OCI-LY3 (cell line): ENCODE measurements around the gene RASGRP3.

Experiments
- H2AFZ ChIP-seq: fragments of 200-600, 300-600 bp; shearing (Covaris generic); 2 replicates; pipeline ENCODE4 v1.6.0; 2014; ENCODE audit warnings: antibody characterized with exemption, low read depth, low read length
- H3K27ac ChIP-seq: fragments of 200-600, 300-600 bp; sonication (generic); 2 replicates; pipeline ENCODE4 v1.5.1; 2014; ENCODE audit warnings: mild to moderate bottlenecking, low read length, moderate library complexity, mixed read lengths
- H3K27me3 ChIP-seq: fragments of 200-600, 300-600 bp; sonication (generic); 2 replicates; pipeline ENCODE4 v1.6.1; 2014; ENCODE audit warnings: low read depth, low read length, mixed read lengths
- H3K36me3 ChIP-seq: fragments of 200-600, 300-600 bp; sonication (generic); replicated peaks from 2 replicates; pipeline ENCODE3; 2014; ENCODE audit warnings: low read depth, low read length, mixed read lengths
- H3K4me1 ChIP-seq: fragments of 300-600, 200-600 bp; sonication (generic); 2 replicates; pipeline ENCODE4 v1.6.1; 2014; ENCODE audit warnings: low read length, mixed read lengths
- H3K4me2 ChIP-seq: fragments of 200-600, 300-600 bp; sonication (generic); 2 replicates; pipeline ENCODE4 v1.6.1; 2014; ENCODE audit warnings: low read length, mixed read lengths
- H3K4me3 ChIP-seq: fragments of 300-600, 200-600 bp; sonication (generic); 2 replicates; pipeline ENCODE4 v1.5.1; 2014; ENCODE audit warnings: antibody characterized with exemption, mild to moderate bottlenecking, low read length, moderate library complexity
- H3K79me2 ChIP-seq: fragments of 300-600, 200-600 bp; shearing (Covaris generic); 2 replicates; pipeline ENCODE4 v1.6.1; 2014; ENCODE audit warnings: mild to moderate bottlenecking, low read length, mixed read lengths
- H3K9ac ChIP-seq: fragments of 300-600, 200-600 bp; shearing (Covaris generic); 2 replicates; pipeline ENCODE4 v1.6.0; 2014; ENCODE audit warnings: mild to moderate bottlenecking, low read length, moderate library complexity
- H3K9me3 ChIP-seq: fragments of 200-600, 300-600 bp; shearing (Covaris generic); 2 replicates; pipeline ENCODE4 v1.6.1; 2014; ENCODE audit warnings: low read length, mixed read lengths; ENCODE audit not compliant: insufficient read depth
- H4K20me1 ChIP-seq: fragments of 200-600, 300-600 bp; sonication (generic); 2 replicates; pipeline ENCODE4 v1.6.1; 2016; ENCODE audit warnings: low read length, mixed read lengths; ENCODE audit not compliant: insufficient read depth
- CTCF ChIP-seq: fragments of 200-600, 300-600 bp; sonication (generic); IDR thresholded peaks from 2 replicates; pipeline ENCODE4 v1.5.1; 2014; ENCODE audit warnings: antibody characterized with exemption, low read length, low read depth
- EZH2phosphoT487 ChIP-seq: fragments of 200-600 bp; shearing (Covaris generic); IDR thresholded peaks from 2 replicates; pipeline ENCODE4 v1.6.1; 2018; ENCODE audit warnings: antibody characterized with exemption, mixed run types, low read depth

Gene RASGRP3

GRCh38 chr2:33497221-33497650 is 20.8 kb downstream of the RASGRP3 start:
- H3K36me3 ChIP-seq, result peaks cover 45% of the 10 kb centered on the region
- H3K4me3 ChIP-seq, result peak overlapping the region; percentile 34
- H3K27me3 ChIP-seq, result no peaks in the 10 kb centered on the region
- peak overlapping the region; percentile 97 for H3K27ac ChIP-seq
- peaks cover 96% of the 10 kb centered on the region for H3K79me2 ChIP-seq
- peak overlapping the region; percentile 82 for H3K9ac ChIP-seq
- peaks cover 95% of the 10 kb centered on the region for H3K4me1 ChIP-seq
- no peaks in the 10 kb centered on the region for H3K9me3 ChIP-seq
- H2AFZ ChIP-seq, result no peak overlapping the region
- H4K20me1 ChIP-seq, result 0 out of 2 replicates have a peak, but pooled peaks cover 3% of the 10 kb centered on the region
- no peak for TF ChIP-seq EZH2phosphoT487
- TF ChIP-seq CTCF, result no peak
- peak overlapping the region; percentile 72 for H3K4me2 ChIP-seq

- peak overlapping the region; percentile 74 for H3K9ac ChIP-seq
- peaks cover 90% of the 10 kb centered on the region for H3K4me1 ChIP-seq
- H3K4me2 ChIP-seq, result peak overlapping the region; percentile 63
- H3K27ac ChIP-seq, result peak overlapping the region; percentile 97
- H3K4me3 ChIP-seq, result peak overlapping the region; percentile 34
- H2AFZ ChIP-seq, result no peak overlapping the region
- no peaks in the 10 kb centered on the region for H3K27me3 ChIP-seq
- peaks cover 96% of the 10 kb centered on the region for H3K79me2 ChIP-seq
- TF ChIP-seq CTCF (no peak), EZH2phosphoT487 (no peak)
- H3K36me3 ChIP-seq, result peaks cover 49% of the 10 kb centered on the region
- no peaks in the 10 kb centered on the region for H3K9me3 ChIP-seq
- H4K20me1 ChIP-seq, result 0 out of 2 replicates have a peak, but pooled peaks cover 3% of the 10 kb centered on the region
Measured at GRCh38 chr2:33498291-33498956, 22.0 kb downstream of the RASGRP3 start.

- H3K36me3 ChIP-seq, result peaks cover 64% of the 10 kb centered on the region
- H3K9ac ChIP-seq, result no peak overlapping the region
- H3K4me2 ChIP-seq, result no peak overlapping the region
- peaks cover 96% of the 10 kb centered on the region for H3K79me2 ChIP-seq
- H3K9me3 ChIP-seq, result no peaks in the 10 kb centered on the region
- no peaks in the 10 kb centered on the region for H3K27me3 ChIP-seq
- H3K27ac ChIP-seq, result peak overlapping the region; percentile 97; the same call in 1 of the 2 replicates
- TF ChIP-seq EZH2phosphoT487 (no peak), CTCF (no peak)
- H2AFZ ChIP-seq, result no peak overlapping the region
- H4K20me1 ChIP-seq, result peaks cover 15% of the 10 kb centered on the region
- H3K4me1 ChIP-seq, result peaks cover 72% of the 10 kb centered on the region
- H3K4me3 ChIP-seq, result no peak overlapping the region
Measured at GRCh38 chr2:33500177-33500576, 23.7 kb downstream of the RASGRP3 start.

- Histone ChIP-seq H3K79me2 (peaks cover 98% of the 10 kb centered on the region), H2AFZ (no peak overlapping the region), H3K27ac (peak overlapping the region; percentile 56)
Measured at GRCh38 chr2:33502025-33502424, 25.6 kb downstream of the RASGRP3 start.

More at GRCh38 chr2:33502025-33502424, 25.6 kb downstream of the RASGRP3 start:
- Histone ChIP-seq H3K4me3 (no peak overlapping the region), H3K36me3 (peaks cover 81% of the 10 kb centered on the region), H3K9me3 (no peaks in the 10 kb centered on the region), H3K4me2 (0 out of 2 replicates have a peak overlapping the region, but pooled peaks have one; percentile 38), H4K20me1 (peaks cover 31% of the 10 kb centered on the region), H3K4me1 (peaks cover 54% of the 10 kb centered on the region), H3K27me3 (no peaks in the 10 kb centered on the region), H3K9ac (no peak overlapping the region; the same call in 1 of the 2 replicates)
- TF ChIP-seq EZH2phosphoT487 (no peak), CTCF (no peak)
